Inflammatory macrophage (primary cell): ENCODE measurements around the gene MICU1.

ENCODE experiments used
- DNase-seq, 2 donors: peaks; one replicate each; pipeline ENCODE4 v3.0.0-alpha.2; 2020 to 2022

The MICU1 gene

DNA sequence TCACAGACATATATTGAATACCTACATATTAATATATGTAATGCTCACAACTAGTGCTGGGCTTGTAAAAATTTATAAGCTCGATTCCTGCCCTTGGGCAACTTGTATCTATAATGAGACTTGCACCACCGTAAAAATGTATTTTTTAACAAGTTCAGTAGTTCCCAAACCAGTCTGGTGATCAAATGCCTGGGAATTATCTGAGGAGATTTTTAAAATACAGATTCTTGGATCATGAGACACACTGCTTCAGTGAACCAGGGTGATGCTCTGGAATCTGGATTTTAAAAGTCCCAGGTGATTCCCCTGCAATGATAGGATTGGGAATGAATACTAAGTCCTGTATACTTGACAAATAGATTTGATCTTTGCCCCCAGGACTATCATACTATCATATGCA, 4.3 kb upstream of the MICU1 start:
- no peak for DNase-seq

DNA sequence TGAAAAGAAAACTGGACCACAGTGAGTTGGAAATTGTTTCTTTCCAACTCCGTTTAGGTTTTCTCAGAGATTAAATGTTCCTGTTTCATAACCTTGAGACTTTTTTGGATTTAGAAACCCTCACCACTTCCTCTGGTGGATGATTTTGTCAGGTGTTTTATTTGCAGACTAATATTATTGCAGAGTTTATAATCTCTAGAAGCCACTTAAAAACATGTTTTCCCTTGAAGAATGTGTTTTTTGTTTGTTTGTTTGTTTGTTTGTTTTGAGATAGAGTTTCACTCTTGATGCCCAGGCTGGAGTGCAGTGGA, 520 bp upstream of the MICU1 start:
- no peak for DNase-seq

- peak; percentile 34 to 52 for DNase-seq
Observed at GRCh38 chr10:72625276-72625607, 637 bp downstream of the MICU1 start.

GRCh38 chr10:72622271-72622670, 3.6 kb downstream of the MICU1 start:
- DNase-seq: no peak

- DNase-seq: no peak
Observed at GRCh38 chr10:72616716-72617115, 9.2 kb downstream of the MICU1 start.

GRCh38 chr10:72615970-72616369, 9.9 kb downstream of the MICU1 start:
- no peak for DNase-seq

- DNase-seq: no peak
Observed at GRCh38 chr10:72612203-72612826, 13.6 kb downstream of the MICU1 start.

DNA sequence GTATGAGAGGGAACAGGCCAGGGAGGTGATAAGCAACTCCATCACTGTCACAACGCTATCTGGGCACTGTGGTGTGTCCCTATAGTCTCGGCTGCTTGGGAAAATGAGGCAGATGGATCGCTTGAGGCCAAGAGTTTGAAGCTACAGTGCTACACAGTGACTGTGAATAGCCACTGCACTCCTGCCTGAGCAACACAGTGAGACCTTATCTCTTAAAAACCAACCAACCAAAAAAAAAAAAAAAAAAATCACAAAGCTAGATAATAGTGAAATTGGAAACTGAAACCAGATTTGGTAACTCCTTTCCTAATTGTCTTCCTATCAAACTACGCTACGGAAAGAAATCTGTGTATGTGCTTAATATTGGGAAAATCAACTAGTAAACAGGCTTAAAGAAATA, 14.1 kb downstream of the MICU1 start:
- no peak for DNase-seq

GRCh38 chr10:72610466-72610865, 15.4 kb downstream of the MICU1 start:
- DNase-seq: no peak

DNA sequence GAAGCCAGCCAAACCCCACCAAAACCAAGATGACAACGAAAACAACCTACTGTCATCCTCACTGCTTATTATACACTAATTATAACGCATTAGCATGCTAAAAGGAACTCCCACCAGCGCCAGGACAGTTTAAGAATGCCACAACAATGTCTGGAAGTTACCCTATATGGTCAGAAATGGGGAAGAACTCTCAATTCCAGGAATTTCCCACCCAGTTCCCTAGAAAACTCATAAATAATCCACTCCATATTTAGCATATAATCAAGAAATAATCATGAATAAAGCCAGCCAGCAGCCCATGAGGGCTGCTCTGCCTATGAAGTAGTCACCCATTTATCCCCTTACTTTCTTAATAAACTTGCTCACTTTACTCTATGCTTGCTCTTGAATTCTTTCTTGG, 20.8 kb downstream of the MICU1 start:
- DNase-seq: peak; percentile 19 to 34

DNA sequence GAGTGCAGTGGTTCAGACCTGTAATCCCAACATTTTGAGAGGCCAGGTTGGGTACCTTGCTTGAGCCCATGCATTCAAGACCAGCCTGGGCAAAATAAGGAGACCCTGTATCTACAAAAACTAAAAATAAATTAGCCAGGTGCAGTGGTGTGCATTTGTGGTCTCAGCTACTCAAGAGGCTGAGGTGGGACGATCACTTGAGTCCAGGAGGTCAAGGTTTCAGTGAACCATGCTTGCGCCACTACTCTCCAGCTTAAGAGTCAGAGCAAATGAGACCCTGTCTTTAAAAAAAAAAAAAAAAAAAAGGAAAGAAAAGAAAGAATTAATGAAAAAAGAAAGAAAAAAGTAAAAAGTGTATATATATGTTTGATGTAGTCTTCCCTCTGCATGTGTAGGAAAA, 24.7 kb downstream of the MICU1 start:
- DNase-seq: no peak

- DNase-seq: no peak
Observed at GRCh38 chr10:72598769-72599701, 26.8 kb downstream of the MICU1 start.

- peak in 1 of 2 donors; percentile 30 for DNase-seq
Observed at GRCh38 chr10:72597897-72598296, 28.0 kb downstream of the MICU1 start.

DNA sequence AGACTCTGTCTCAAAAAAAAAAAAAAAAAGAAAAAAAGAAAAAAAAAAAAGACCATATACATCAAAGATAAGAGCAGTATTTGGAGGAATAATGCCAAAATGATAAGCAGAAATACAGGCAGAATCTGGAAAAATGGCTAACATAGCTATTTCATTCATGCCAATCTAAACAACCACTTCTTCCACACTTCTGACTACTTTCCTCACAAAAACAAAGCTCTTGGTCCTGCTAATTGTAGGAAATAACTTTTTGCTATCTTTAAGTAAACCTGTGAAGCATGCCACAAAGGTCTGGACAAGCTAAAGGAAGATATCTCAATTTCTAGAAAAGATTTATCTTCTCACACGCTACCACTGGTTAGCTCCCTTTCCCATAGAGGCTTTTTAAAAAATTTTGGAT, 30.4 kb downstream of the MICU1 start:
- no peak for DNase-seq

GRCh38 chr10:72593963-72594362, 31.9 kb downstream of the MICU1 start:
- peak; percentile 59 to 83 for DNase-seq

- no peak for DNase-seq
Observed at GRCh38 chr10:72588266-72588665, 37.6 kb downstream of the MICU1 start.

DNA sequence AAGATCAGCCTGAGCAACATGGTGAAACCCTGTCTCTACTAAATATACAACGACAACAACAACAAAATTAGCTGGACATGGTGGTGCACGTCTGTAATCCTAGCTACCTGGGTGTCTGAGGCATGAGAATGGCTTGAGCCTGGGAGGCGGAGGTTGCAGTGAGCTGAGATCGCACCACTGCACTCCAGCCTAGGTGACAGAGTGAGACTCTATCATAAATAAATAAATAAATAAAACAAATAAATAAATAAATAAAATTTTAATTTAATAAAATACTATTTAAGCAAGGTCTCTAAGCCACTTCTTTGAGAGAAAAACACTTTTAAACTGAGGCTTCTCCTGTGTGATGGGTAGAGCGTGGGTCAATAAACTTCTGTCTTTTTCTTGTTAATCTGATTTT, 38.3 kb downstream of the MICU1 start:
- no peak for DNase-seq

DNA sequence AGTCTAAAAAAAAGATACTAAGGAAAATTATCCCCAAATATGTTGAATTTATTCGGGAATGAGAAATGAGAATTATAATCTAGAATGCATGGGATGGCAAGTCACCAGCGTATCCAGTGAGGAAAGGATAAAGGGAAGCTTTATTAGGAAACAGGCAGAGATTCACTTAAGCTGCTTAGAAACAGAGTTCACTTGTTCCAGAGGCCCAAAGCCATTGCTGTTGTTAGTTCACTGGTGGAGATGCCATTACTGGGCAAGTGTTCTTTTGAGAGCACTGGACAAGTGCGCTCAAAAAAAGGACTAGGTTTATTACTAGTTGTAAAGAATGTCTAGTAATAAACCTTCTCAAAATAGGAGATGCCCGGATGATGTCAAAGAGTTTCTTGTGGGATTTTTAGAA, 51.2 kb downstream of the MICU1 start:
- no peak for DNase-seq

DNA sequence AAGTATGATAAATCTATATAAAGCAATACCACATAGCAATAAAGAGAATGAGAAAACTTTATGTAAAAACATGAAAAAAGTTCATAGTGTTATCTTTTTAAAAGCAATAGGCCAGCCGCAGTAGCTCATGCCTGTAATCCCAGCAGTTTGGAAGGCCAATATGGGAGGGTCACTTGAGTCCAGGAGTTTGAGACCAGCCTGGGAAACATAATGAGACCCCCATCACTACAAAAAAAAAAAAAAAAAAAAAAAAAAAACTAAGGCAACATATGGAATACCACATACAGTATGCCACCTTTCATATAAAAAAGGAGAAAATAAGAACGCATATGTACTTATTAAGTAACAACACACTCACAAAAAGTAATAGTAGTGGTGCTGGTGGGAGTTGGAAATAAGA, 52.8 kb downstream of the MICU1 start:
- DNase-seq: no peak

DNA sequence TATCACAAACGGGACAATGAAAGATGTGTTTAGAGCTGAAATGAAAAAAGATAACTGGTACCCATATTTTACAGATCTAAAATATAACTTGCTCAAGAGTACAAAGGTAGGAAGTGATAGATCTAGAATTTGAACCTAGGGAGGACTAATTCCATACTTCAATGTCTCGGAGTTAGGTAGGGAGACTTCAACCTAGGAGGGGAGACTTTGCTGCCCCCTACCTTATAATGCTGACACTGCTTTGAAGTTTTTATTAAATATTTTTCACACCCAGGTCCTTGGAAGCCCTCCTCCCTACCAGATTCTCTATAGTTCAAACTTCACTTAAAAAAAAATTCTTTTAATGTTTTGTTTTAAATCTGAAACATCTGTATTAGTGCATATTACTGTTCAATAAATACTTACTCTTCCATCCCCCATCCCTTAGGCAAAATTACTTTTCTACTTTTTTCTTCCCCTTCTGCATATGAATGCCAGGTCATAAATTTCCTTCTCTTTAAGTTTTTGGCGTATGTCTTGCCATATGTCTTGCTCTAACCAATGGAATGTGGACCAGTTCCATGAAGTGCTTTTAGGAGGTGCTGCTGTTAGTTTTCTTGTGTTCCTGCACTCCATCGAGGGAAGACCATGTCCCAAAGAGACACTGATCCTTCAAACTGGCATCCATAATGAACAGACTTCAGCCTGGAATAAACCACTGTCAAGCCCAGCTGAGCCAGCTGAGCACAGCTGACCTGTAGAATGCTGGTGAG, 57.8 kb downstream of the MICU1 start:
- DNase-seq: peak; percentile 14 to 38

- peak in 1 of 2 donors; percentile 4 for DNase-seq
Observed at GRCh38 chr10:72567421-72567820, 58.5 kb downstream of the MICU1 start.

DNA sequence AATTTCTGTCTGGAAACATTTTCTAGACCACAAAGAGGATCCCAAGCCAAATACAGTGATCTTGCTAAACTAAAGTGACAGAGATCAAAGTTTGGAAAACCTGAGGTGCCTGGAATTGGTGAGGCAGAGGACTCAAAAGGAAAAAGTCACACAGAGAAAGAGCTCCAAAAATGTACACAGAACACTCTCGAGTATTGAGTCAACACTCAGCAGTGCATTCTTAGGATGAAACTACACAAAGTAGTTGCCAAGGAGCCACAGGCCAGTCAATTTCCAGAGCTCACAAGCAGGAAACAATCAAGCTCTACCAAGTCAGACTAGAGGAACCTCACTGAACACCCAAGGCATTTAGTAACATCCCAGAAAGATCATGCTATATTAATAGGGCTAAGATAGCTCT, 61.3 kb downstream of the MICU1 start:
- DNase-seq: peak; percentile 15 to 36

DNA sequence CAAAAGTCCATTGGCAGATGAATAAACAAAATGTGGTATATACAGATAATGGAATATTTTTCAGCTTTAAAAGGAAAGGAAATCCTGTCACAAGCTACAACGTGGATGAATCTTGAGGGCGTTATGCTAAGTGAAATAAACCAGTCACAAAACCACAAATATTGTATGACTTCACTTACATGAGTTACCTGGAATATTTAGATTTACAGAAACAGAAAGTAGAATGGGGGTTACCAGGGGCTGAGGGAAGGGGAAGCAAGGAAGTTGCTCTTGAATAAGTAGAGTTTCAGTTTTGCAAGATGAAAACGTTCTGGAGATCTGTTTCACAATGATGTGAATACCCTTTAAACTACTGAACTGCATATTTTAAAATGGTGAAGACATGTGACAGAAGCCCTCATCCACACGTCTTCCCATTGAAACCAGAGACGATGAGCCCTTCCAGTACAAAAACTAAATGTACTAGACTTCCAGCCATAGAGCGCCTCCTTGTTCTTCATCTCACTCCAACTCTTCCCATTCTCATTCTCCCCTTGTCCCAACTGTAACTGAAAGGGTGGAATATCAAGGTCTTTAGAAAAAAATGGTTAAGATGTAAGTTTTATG, 62.4 kb downstream of the MICU1 start:
- peak; percentile 74 to 86 for DNase-seq
